ENCODE data around the gene ALDH16A1. TPM values are rescaled to one million over a fixed set of nuclear protein-coding genes. Genes with fewer than 3 reads are reported as not detected.

ALDH16A1 gene
- polyA plus RNA-seq, 1 donor (not counting 4 experiments of a cell fraction or from before 2014, with no cell fraction given), result 7.1 TPM

DNA sequence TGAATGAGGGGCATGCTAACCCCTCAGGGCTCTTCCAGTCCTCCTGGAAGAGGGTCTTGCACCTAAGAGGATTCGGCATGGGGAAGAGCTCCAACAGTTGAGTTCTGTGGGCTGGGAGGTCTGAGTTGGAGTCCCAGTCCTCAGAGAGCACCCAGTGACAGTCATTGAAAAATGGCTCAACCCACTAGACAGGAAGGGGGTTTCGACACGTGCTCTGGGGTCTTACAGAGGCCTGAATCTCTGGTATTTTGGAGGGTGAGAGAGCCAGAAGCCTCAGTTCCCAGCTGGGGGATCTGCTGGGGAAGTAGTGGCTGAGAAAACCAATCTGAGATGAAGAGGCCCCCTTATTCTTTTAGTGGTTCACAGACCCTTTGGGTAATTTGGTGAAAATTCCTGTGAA lies 38.8 kb upstream of the ALDH16A1 start:
- H3K9me1 ChIP-seq (ENCODE audit: control insufficient read depth, extremely low read depth, insufficient read depth, low read length), result no peaks in the 10 kb centered on the region
- no peak overlapping the region for H3K4me3 ChIP-seq (ENCODE audit: control insufficient read depth in 2 of 3, extremely low read depth in 1 of 3, insufficient read depth in 2 of 3, low read depth in 1 of 3, low read length in 3 of 3)
- peaks cover 2% of the 10 kb centered on the region for H3K4me1 ChIP-seq (ENCODE audit: control insufficient read depth, extremely low read depth, insufficient read depth, low read length)
- no peak overlapping the region for H3K9ac ChIP-seq (ENCODE audit: control insufficient read depth, extremely low read depth, insufficient read depth, low read length)
- peaks cover 11% of the 10 kb centered on the region for H3K27me3 ChIP-seq (ENCODE audit: control insufficient read depth, extremely low read depth, insufficient read depth, low read length)
- dilution Hi-C loops (cut with MboI; ENCODE audit: extremely low pct_ligation_motif_present, low sequenced_read_pairs), result no loop called here
- FAIRE-seq (no peak), DNase-seq (ENCODE audit: low read depth, low spot score) (no peak)
- TF ChIP-seq EZH2 (IDR thresholded peaks at IDR 0.05; ENCODE audit: low read length), result no peak
- TF ChIP-seq, protein P1, sequence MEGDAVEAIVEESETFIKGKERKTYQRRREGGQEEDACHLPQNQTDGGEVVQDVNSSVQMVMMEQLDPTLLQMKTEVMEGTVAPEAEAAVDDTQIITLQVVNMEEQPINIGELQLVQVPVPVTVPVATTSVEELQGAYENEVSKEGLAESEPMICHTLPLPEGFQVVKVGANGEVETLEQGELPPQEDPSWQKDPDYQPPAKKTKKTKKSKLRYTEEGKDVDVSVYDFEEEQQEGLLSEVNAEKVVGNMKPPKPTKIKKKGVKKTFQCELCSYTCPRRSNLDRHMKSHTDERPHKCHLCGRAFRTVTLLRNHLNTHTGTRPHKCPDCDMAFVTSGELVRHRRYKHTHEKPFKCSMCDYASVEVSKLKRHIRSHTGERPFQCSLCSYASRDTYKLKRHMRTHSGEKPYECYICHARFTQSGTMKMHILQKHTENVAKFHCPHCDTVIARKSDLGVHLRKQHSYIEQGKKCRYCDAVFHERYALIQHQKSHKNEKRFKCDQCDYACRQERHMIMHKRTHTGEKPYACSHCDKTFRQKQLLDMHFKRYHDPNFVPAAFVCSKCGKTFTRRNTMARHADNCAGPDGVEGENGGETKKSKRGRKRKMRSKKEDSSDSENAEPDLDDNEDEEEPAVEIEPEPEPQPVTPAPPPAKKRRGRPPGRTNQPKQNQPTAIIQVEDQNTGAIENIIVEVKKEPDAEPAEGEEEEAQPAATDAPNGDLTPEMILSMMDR (optimal IDR thresholded peaks at IDR 0.05 in 1 of 3, IDR thresholded peaks at IDR 0.05 in 1 of 3, conservative IDR thresholded peaks at IDR 0.05 in 1 of 3; ENCODE audit: extremely low read depth in 1 of 3, insufficient read depth in 2 of 3, low read length in 3 of 3), result no peak
- no peaks in the 10 kb centered on the region for H4K20me1 ChIP-seq (ENCODE audit: control insufficient read depth, extremely low read depth, insufficient read depth, low read length)
- no peak overlapping the region for H2AFZ ChIP-seq (ENCODE audit: control insufficient read depth, low read length)
- no peaks in the 10 kb centered on the region for H3K9me3 ChIP-seq (ENCODE audit: control insufficient read depth, low read depth, low read length)
- H3K4me2 ChIP-seq (ENCODE audit: control insufficient read depth, extremely low read depth, insufficient read depth, low read depth, low read length), result no peak overlapping the region
- no peaks in the 10 kb centered on the region for H3K36me3 ChIP-seq (ENCODE audit: control insufficient read depth in 2 of 2, extremely low read depth in 1 of 2, insufficient read depth in 2 of 2, low read length in 2 of 2)
- no peak overlapping the region for H3K27ac ChIP-seq (ENCODE audit: control insufficient read depth, insufficient read depth, low read length)
- H3K79me2 ChIP-seq (ENCODE audit: control insufficient read depth, insufficient read depth, low read length), result no peaks in the 10 kb centered on the region

DNA sequence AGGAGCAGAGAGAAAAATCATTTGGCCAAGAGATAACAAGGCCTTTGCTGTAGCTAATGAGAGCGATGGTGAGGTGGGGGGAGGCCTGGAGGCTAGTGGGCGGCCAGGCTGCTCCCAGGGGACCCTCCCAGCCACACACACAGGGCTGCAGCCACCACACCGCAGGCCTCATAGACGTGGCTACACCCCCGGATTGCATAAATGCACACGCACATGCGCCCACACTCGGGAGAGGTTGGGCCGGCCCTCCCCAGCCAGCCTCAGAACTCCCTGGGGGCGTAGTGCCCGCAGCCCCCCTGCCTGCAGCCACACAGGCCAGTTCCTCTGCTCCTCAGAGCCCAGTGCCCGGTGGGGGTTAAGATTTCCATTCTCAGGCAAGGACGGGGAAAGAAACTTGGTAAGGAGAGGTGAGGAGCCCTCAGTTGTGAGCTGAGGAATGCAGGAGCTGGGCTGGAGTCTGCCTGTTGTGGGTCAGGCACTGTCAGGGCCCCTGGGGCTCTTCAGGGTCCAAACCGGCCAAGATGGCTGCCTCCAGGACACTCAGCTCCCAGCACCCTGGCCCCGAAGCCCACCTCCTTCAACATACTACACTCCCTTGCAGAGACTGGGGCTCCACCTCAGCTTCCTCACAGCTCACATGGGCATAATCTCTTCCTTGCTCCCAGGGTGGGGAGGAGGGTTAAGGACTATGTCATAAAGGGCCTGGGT lies 37.8 kb upstream of the ALDH16A1 start:
- TF ChIP-seq, protein P1 (optimal IDR thresholded peaks at IDR 0.05 in 1 of 3, IDR thresholded peaks at IDR 0.05 in 1 of 3, conservative IDR thresholded peaks at IDR 0.05 in 1 of 3; ENCODE audit: extremely low read depth in 1 of 3, insufficient read depth in 2 of 3, low read length in 3 of 3), result no peak
- no peak for TF ChIP-seq EZH2 (IDR thresholded peaks at IDR 0.05; ENCODE audit: low read length)
- DNase-seq (ENCODE audit: low read depth, low spot score), result no peak

More for the DNA sequence above, 37.8 kb upstream of the ALDH16A1 start:
- Histone ChIP-seq H3K4me1 (ENCODE audit: control insufficient read depth, extremely low read depth, insufficient read depth, low read length) (no peaks in the 10 kb centered on the region), H2AFZ (ENCODE audit: control insufficient read depth, low read length) (no peak overlapping the region), H3K9ac (ENCODE audit: control insufficient read depth, extremely low read depth, insufficient read depth, low read length) (no peak overlapping the region), H3K4me2 (ENCODE audit: control insufficient read depth, extremely low read depth, insufficient read depth, low read depth, low read length) (no peak overlapping the region), H3K27me3 (ENCODE audit: control insufficient read depth, extremely low read depth, insufficient read depth, low read length) (peaks cover 20% of the 10 kb centered on the region), H3K79me2 (ENCODE audit: control insufficient read depth, insufficient read depth, low read length) (no peaks in the 10 kb centered on the region), H3K27ac (ENCODE audit: control insufficient read depth, insufficient read depth, low read length) (no peak overlapping the region), H3K36me3 (ENCODE audit: control insufficient read depth in 2 of 2, extremely low read depth in 1 of 2, insufficient read depth in 2 of 2, low read length in 2 of 2) (no peaks in the 10 kb centered on the region), H4K20me1 (ENCODE audit: control insufficient read depth, extremely low read depth, insufficient read depth, low read length) (no peaks in the 10 kb centered on the region), H3K4me3 (ENCODE audit: control insufficient read depth in 2 of 3, extremely low read depth in 1 of 3, insufficient read depth in 2 of 3, low read depth in 1 of 3, low read length in 3 of 3) (no peak overlapping the region), H3K9me3 (ENCODE audit: control insufficient read depth, low read depth, low read length) (no peaks in the 10 kb centered on the region), H3K9me1 (ENCODE audit: control insufficient read depth, extremely low read depth, insufficient read depth, low read length) (no peaks in the 10 kb centered on the region)
- dilution Hi-C loops (cut with MboI; ENCODE audit: extremely low pct_ligation_motif_present, low sequenced_read_pairs), result no loop called here
- no peak for FAIRE-seq
